Ishikawa (cell line): Measurements from ENCODE around the gene PRDM16.

Experiments
- CEBPB ChIP-seq: IDR thresholded peaks from 2 replicates; pipeline ENCODE4 v1.6.1; 2012
- CREB1 ChIP-seq: IDR thresholded peaks from 2 replicates; pipeline ENCODE4 v1.6.1; 2012; ENCODE audit warnings: low read depth
- EGR1 ChIP-seq: IDR thresholded peaks from 2 replicates; pipeline ENCODE4 v1.6.1; 2012
- EP300 ChIP-seq: IDR thresholded peaks from 2 replicates; pipeline ENCODE4 v1.6.1; 2012; ENCODE audit warnings: borderline replicate concordance
- FOXM1 ChIP-seq: IDR thresholded peaks from 2 replicates; pipeline ENCODE4 v1.6.1; 2012; ENCODE audit warnings: low read depth, borderline replicate concordance
- NFIC ChIP-seq: IDR thresholded peaks from 2 replicates; pipeline ENCODE4 v1.6.1; 2012
- RAD21 ChIP-seq: IDR thresholded peaks from 2 replicates; pipeline ENCODE4 v1.6.1; 2012; ENCODE audit warnings: low read depth
- TAF1 ChIP-seq: IDR thresholded peaks from 2 replicates; pipeline ENCODE4 v1.6.1; 2012; ENCODE audit warnings: low read depth, mild to moderate bottlenecking
- TCF12 ChIP-seq: IDR thresholded peaks from 2 replicates; pipeline ENCODE4 v1.6.1; 2012; ENCODE audit warnings: low read depth
- TEAD4 ChIP-seq: IDR thresholded peaks from 2 replicates; pipeline ENCODE4 v1.6.1; 2012
- YY1 ChIP-seq: IDR thresholded peaks from 2 replicates; pipeline ENCODE4 v1.6.1; 2012; ENCODE audit warnings: low read depth
- ZBTB7A ChIP-seq: IDR thresholded peaks from 2 replicates; pipeline ENCODE4 v1.6.1; 2012; ENCODE audit warnings: low read depth
- TF ChIP-seq, protein P1 (sequence below): IDR thresholded peaks from 2 replicates; pipeline ENCODE4 v1.6.1; 2012
- TF ChIP-seq, protein P2 (sequence below): IDR thresholded peaks from 2 replicates; pipeline ENCODE4 v1.6.1; 2012; ENCODE audit warnings: low read depth, mild to moderate bottlenecking

DNA sequence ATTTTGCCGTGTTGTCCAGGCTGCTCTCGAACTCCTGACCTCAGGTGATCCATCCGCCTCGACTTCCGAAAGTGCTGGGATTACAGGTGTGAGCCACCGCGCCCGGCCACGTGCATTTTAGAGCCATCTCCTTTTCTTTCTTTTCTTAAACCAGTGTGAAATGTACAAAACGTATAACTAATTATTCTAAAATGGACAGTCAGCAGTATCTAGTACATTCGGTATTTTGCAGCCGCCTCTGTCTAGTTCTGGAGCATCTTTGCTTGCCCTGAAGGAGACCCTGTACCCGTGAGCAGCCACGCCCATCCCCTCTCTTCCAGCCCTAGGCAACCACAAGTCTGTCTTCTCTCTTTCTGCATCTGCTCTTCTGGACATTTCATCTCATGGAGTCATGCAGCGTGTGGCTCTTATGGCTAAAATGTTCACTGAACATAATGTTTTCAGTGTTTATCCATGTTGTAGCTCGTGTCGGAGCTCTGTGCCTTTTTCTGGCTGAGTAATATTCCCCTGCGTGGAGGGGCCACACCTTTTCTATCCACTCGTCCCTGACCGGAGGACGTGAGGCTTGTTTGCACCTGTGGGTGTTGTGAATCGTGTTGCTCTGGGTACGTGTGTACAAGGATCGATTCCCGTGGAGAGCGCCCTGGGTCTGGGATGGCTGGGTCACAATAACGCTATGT lies 198.0 kb downstream of the PRDM16 start:
- no peak for TF ChIP-seq RAD21
- TF ChIP-seq EGR1, result no peak
- no peak for TF ChIP-seq CEBPB
- TF ChIP-seq, protein P1, sequence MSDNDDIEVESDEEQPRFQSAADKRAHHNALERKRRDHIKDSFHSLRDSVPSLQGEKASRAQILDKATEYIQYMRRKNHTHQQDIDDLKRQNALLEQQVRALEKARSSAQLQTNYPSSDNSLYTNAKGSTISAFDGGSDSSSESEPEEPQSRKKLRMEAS, result no peak
- no peak for TF ChIP-seq TAF1
- TF ChIP-seq ZBTB7A, result no peak
- TF ChIP-seq, protein P2, sequence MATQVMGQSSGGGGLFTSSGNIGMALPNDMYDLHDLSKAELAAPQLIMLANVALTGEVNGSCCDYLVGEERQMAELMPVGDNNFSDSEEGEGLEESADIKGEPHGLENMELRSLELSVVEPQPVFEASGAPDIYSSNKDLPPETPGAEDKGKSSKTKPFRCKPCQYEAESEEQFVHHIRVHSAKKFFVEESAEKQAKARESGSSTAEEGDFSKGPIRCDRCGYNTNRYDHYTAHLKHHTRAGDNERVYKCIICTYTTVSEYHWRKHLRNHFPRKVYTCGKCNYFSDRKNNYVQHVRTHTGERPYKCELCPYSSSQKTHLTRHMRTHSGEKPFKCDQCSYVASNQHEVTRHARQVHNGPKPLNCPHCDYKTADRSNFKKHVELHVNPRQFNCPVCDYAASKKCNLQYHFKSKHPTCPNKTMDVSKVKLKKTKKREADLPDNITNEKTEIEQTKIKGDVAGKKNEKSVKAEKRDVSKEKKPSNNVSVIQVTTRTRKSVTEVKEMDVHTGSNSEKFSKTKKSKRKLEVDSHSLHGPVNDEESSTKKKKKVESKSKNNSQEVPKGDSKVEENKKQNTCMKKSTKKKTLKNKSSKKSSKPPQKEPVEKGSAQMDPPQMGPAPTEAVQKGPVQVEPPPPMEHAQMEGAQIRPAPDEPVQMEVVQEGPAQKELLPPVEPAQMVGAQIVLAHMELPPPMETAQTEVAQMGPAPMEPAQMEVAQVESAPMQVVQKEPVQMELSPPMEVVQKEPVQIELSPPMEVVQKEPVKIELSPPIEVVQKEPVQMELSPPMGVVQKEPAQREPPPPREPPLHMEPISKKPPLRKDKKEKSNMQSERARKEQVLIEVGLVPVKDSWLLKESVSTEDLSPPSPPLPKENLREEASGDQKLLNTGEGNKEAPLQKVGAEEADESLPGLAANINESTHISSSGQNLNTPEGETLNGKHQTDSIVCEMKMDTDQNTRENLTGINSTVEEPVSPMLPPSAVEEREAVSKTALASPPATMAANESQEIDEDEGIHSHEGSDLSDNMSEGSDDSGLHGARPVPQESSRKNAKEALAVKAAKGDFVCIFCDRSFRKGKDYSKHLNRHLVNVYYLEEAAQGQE, result no peak
- TF ChIP-seq CREB1, result no peak
- no peak for TF ChIP-seq EP300
- TF ChIP-seq FOXM1, result no peak
- TF ChIP-seq TCF12, result no peak
- no peak for TF ChIP-seq YY1
- TF ChIP-seq TEAD4, result no peak
- TF ChIP-seq NFIC, result no peak
